GM12872 (cell line): ENCODE data around the gene CMTM2.

Source experiments
- TF ChIP-seq, protein P1 (sequence below): IDR thresholded peaks from 3 replicates; pipeline ENCODE4 v1.5.1; 2011; ENCODE audit warnings: low read depth, mild to moderate bottlenecking, low read length, moderate library complexity; ENCODE audit not compliant: insufficient read depth

Gene CMTM2

DNA sequence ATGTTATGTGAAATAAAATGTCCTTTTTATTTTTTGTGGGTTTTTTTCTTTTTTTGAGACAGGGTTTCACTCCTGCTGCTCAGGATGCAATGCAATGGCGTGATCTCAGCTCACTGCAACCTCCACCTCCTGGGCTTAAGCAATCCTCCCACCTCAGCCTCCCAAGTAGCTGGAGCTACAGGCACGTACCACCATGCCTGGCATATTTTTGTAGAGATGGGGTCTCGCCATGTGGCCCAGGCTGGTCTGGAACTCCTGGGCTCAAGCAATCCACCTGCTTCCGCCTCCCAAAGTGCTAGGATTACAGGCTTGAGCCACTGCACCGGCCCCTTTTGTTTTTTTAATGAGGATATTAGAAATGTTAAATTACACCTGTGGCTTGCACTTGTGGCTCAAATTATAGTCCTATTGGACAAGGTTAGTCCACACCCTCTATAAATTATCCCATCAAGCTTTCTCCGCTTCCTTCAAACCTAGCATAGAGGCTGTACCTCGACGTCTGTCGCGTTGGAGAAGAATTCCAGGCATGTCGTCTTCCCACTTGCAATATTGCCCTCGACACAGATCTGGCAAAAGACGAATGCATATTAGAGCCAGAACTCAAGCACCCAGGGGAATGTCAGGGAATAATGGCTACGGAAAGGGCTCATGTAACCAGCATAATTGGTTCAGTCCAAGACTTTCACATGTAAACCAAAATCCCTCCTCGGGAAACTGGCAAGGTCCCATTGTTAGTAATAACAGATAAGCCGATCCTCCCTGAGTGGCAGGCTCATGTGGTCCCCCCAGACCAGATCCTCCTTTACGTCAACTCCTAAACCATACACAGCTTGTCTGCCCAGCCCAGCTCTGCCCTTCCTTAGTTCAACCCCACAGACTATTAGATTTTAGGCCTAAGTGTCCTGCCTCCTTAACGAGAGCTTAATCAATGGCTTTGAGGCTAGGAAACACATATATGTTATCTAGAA is 37.6 kb upstream of the CMTM2 start:
- TF ChIP-seq, protein P1, sequence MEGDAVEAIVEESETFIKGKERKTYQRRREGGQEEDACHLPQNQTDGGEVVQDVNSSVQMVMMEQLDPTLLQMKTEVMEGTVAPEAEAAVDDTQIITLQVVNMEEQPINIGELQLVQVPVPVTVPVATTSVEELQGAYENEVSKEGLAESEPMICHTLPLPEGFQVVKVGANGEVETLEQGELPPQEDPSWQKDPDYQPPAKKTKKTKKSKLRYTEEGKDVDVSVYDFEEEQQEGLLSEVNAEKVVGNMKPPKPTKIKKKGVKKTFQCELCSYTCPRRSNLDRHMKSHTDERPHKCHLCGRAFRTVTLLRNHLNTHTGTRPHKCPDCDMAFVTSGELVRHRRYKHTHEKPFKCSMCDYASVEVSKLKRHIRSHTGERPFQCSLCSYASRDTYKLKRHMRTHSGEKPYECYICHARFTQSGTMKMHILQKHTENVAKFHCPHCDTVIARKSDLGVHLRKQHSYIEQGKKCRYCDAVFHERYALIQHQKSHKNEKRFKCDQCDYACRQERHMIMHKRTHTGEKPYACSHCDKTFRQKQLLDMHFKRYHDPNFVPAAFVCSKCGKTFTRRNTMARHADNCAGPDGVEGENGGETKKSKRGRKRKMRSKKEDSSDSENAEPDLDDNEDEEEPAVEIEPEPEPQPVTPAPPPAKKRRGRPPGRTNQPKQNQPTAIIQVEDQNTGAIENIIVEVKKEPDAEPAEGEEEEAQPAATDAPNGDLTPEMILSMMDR = no peak

- TF ChIP-seq, protein P1 = no peak
These were observed 36.9 kb upstream of the CMTM2 start for GRCh38 chr16:66542396-66542795.

DNA sequence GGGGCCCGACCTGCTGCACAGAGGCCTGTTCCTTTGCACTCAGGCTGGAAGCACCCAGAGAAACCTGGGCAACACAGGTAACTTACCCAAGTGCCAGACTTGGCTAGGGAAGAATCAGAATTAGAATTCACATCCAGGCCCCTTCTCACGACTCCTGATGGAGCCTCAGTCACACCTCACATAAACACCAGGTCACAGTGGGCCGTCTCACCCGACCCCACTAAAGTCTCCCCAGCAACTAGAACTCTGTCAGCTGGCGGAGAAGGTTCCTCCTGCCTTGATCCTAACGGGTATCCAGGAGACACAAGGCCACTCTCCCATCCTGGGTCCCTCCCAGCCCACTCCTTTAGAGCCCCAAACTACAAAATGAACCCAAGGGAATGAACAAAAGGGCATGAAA is 35.7 kb upstream of the CMTM2 start:
- TF ChIP-seq, protein P1 = no peak

GRCh38 chr16:66544016-66544757 is 35.1 kb upstream of the CMTM2 start:
- TF ChIP-seq, protein P1 = no peak

DNA sequence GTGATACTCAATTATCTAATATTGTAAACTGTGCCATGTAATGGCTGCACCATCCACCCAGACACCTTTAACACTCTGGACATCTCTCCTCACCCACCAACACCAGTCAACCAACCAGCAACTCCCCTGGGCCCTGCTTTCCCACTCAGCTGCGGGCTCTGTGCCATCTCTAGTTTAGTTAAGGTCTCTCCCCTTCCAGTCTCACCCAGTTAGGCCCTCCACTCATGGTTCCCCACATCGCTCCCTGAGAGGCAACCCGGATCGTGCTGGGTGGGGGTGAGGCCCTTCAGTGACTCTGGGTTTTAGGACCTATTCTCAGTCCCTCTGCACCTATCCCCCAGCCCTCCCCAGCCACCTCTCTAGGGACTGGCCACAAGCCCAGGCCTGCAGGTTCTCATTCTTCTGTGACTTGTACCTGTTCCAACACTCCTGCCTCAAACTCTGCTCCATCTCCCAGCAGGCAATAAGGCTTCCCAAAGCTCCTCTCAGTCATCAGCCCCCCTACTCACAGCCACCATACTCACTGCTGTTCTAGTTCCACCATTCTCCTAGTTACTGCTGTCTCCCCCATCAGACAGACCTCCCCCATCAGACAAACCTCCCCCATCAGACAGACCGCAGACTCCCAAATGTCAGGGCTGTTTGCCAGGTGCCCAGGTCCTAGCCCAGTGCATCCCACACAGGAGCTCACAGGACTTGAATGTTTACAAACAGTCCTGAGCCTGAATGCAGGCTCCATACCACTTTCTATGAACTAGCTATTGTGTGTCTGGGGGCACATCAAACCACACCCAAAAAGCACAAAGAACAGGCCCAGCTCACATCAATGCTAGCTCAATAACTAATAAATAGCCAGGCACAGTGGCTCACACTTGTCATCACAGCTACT is 31.9 kb upstream of the CMTM2 start:
- TF ChIP-seq, protein P1 = no peak

DNA sequence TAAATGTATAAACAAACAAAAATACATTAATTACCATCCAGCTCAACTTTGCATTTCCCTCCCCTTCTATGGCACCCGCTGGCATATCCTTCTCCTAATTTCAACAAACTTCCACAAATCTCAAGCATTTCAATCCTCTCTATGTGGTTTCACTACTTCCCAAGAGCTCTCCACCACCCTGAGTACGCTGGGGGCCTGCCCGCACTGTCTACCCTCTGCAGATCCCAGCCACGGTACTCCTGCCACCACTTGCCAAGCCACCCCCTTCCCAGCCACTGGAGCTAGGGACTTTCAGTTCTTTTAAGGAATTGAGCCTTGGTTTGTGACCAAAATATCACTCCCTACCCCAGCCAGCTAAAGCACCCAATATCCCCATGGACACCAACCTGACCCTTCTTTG is 31.2 kb upstream of the CMTM2 start:
- TF ChIP-seq, protein P1 = no peak
